Right lung (tissue), 10 donors: Measurements from ENCODE around the gene DNAH5. TPM values are rescaled to one million over a fixed set of nuclear protein-coding genes. Genes with fewer than 3 reads are reported as not detected.
"Not testable (repeated sequence)": the region's sequence is repeated elsewhere in the genome, so short reads cannot be mapped to it uniquely, and the experiment has no call there.

Experiments used
- DNase-seq, 2 donors: peaks; one replicate each; pipeline ENCODE4 v3.0.0-alpha.2; 2013
- long read RNA-seq, 8 donors: transcript quantifications; one replicate each; lab custom pipeline, GENCODE V29; 2026
- polyA plus RNA-seq, 5 donors: library from polyadenylated mRNA; unstranded; fragments of 120-200 nt; gene quantifications; one replicate each; pipeline versions ENCODE4 v1.2.1 to v1.2.3, GENCODE V29; 2013; ENCODE audit warnings: inconsistent platforms in 1 of 5, low replicate concordance in 1 of 5; ENCODE audit not compliant: insufficient read length in 5 of 5, insufficient read depth in 1 of 5

DNAH5 gene
- 1 to 10 TPM in 4 of 5 donors, under 1 TPM in 1; 0.90 to 3.8 (median 2.0) TPM for polyA plus RNA-seq
- long read RNA-seq, donor 1, result 0 reads
- long read RNA-seq, donor 2, result 0 reads
- long read RNA-seq, donor 3, result 0 reads
- long read RNA-seq, donor 4, result 0 reads
- long read RNA-seq, donor 5, result 0 reads
- long read RNA-seq, donor 6, result 0 reads
- long read RNA-seq, donor 7, result 0 reads
- long read RNA-seq, donor 8, result 0 reads

GRCh38 chr5:13944560-13945199 is at the start of gene DNAH5:
Gene DNAH5 (minus strand): TSS chr5:13944688. CDS start chr5:13944438, 250 bp downstream.
- DNase-seq, result no peak

GRCh38 chr5:13993926-13994325 is 49.4 kb upstream of the DNAH5 start:
- DNase-seq, result no peak

GRCh38 chr5:13992795-13993194 is 48.3 kb upstream of the DNAH5 start:
- DNase-seq, result no peak

- DNase-seq, result no peak
Measured at GRCh38 chr5:13991365-13991764, 46.9 kb upstream of the DNAH5 start.

- DNase-seq, result no peak
Measured at GRCh38 chr5:13990896-13991295, 46.4 kb upstream of the DNAH5 start.

- no peak for DNase-seq
Measured at GRCh38 chr5:13989832-13990231, 45.3 kb upstream of the DNAH5 start.

- DNase-seq, result peak in 1 of 2 donors; percentile 36
Measured at GRCh38 chr5:13987843-13988464, 43.5 kb upstream of the DNAH5 start.

- no peak for DNase-seq
Measured at GRCh38 chr5:13985731-13986418, 41.4 kb upstream of the DNAH5 start.

- not testable (repeated sequence) for DNase-seq
Measured at GRCh38 chr5:13984888-13985287, 40.4 kb upstream of the DNAH5 start.

- no peak for DNase-seq
Measured at GRCh38 chr5:13976867-13977830, 32.7 kb upstream of the DNAH5 start.

GRCh38 chr5:13976223-13976622 is 31.7 kb upstream of the DNAH5 start:
- no peak for DNase-seq

- no peak for DNase-seq
Measured at GRCh38 chr5:13975246-13975645, 30.8 kb upstream of the DNAH5 start.

GRCh38 chr5:13973724-13974123 is 29.2 kb upstream of the DNAH5 start:
- no peak for DNase-seq

- DNase-seq, result no peak
Measured at GRCh38 chr5:13972029-13972428, 27.5 kb upstream of the DNAH5 start.

GRCh38 chr5:13957032-13957645 is 12.7 kb upstream of the DNAH5 start:
- DNase-seq, result peak in 1 of 2 donors; percentile 24

- no peak for DNase-seq
Measured at GRCh38 chr5:13956471-13956870, 12.0 kb upstream of the DNAH5 start.

- DNase-seq, result no peak
Measured at GRCh38 chr5:13955896-13956295, 11.4 kb upstream of the DNAH5 start.

- no peak for DNase-seq
Measured at GRCh38 chr5:13946111-13946510, 1.6 kb upstream of the DNAH5 start.

GRCh38 chr5:13945271-13945670 is 783 bp upstream of the DNAH5 start:
- DNase-seq, result no peak

- DNase-seq, result no peak
Measured at GRCh38 chr5:13943676-13944075, 812 bp downstream of the DNAH5 start.

GRCh38 chr5:13941468-13941867 is 3.0 kb downstream of the DNAH5 start:
- no peak for DNase-seq
